ENCODE measurements around the gene PRKAR1B.

DNA sequence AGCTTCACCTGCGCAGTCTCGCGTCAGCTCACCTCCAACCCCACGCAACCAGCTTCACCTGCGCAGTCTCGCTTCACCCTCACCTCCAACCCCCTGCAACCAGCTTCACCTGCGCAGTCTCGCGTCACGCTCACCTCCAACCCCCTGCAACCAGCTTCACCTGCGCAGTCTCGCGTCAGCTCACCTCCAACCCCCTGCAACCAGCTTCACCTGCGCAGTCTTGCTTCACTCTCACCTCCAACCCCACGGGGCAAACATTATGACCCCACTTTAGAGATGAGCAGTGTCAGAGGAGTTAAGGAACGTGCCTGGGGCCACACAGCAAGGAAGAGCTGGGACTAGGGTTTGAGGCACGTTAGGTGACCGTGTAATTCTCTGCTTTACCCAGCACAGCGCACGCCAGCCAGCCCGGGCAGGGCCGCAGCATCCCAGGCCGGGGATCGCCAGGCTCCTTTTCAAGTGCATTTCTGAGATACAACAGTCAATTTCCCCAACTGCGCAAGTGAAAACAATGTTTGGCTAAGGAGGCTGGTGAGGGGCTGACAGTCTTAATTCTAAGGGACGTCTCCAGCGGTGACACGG lies 184.9 kb downstream of the PRKAR1B start:
- TF ChIP-seq, protein P1, sequence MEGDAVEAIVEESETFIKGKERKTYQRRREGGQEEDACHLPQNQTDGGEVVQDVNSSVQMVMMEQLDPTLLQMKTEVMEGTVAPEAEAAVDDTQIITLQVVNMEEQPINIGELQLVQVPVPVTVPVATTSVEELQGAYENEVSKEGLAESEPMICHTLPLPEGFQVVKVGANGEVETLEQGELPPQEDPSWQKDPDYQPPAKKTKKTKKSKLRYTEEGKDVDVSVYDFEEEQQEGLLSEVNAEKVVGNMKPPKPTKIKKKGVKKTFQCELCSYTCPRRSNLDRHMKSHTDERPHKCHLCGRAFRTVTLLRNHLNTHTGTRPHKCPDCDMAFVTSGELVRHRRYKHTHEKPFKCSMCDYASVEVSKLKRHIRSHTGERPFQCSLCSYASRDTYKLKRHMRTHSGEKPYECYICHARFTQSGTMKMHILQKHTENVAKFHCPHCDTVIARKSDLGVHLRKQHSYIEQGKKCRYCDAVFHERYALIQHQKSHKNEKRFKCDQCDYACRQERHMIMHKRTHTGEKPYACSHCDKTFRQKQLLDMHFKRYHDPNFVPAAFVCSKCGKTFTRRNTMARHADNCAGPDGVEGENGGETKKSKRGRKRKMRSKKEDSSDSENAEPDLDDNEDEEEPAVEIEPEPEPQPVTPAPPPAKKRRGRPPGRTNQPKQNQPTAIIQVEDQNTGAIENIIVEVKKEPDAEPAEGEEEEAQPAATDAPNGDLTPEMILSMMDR (conservative IDR thresholded peaks at IDR 0.05), result no peak
- TF ChIP-seq ZFX (IDR thresholded peaks at IDR 0.05), result no peak

All from C4-2B (cell line).